NCI-H128 (cell line): ENCODE data around the gene ZDHHC11B.
"Not testable (repeated sequence)": the region's sequence is repeated elsewhere in the genome, so short reads cannot be mapped to it uniquely, and the experiment has no call there.

ENCODE experiments used
- DNase-seq: peaks from one replicate; lab custom pipeline; 2025; ENCODE audit not compliant: unreplicated experiment; lab: John Stamatoyannopoulos, UW

ZDHHC11B gene

GRCh38 chr5:785181-785705, 714 bp upstream of the ZDHHC11B start:
- not testable (repeated sequence) for DNase-seq

DNA sequence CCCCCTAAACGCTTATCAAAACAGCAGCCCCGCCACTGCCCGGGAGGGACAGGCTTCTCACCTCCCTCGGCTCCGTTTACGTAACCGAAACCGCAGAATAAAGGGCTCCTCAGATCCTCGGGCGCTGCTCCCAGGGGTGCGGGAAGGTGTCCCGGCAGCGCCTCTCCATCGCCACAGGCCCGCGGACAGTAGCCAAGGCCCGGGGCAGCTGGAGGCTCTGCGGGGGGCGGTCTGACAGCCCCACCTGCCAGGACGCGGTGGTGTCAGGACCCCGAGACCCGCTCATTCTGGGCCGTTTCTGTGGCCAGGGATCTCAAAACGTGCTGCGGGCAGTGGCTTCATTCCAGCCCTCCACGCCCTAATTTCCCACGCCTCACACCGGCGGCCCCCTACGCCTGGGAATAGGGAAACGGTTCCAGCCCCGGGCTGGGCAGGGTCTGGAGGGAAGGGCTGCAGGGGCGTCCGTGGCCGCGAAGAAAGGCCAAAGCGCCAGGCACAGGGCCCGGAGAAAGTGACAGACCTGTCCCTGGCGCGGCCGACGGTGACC, 575 bp downstream of the ZDHHC11B start:
- not testable (repeated sequence) for DNase-seq

DNA sequence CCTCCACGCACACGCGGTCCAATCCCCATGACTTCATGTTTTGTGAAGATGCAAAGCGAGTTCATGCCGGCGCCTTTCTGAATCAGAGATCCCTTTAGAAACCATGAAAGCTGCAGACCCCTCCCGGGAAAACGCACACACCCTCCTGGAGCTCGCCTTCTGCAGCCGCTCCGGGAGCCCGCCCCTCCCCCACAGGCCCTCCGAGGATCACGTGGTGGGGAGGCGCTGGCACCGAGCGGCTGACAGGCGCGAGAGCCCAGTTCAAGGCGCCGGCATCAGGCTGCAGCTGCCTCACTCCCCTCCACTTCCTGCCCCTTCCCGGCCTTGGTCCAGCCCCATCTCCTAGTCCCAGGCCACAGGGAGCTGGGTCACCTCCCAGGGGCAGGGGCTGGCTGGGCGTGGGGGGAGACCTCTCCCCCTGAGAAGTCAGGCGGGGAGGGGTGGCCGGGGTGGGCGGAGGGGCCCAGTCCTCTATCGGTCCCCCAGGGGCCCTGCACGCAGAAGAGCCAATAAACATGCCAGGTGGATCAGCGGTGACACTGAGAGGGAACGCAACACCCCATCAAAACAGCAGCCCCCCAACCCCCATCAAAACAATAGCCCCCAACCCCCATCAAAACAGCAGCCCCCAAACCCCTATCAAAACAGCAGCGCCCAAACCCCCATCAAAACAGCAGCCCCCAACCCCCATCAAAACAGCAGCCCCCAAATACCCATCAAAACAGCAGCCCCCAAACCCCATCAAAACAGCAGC, 1.3 kb downstream of the ZDHHC11B start:
- DNase-seq, result not testable (repeated sequence)

DNA sequence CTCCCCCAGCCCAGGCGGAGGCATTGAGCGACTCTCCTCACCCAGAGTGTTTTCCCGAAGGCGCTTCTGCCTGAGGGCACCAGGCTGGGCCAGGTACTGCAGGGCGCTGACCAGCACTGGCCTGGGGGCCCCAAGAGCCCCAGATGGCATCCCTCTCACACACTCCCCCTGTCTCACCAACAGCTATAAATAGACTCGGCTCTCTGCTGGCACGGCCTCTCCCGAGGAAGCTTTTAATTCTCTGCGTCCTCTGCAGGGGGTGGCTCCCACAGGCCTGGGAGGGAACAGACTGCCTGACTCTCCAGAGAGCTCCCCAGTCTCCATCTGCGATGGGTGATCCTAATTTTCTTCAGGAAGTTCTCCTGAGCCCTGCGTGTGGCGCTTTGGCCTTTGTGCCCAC, 2.2 kb downstream of the ZDHHC11B start:
- DNase-seq, result not testable (repeated sequence)

DNA sequence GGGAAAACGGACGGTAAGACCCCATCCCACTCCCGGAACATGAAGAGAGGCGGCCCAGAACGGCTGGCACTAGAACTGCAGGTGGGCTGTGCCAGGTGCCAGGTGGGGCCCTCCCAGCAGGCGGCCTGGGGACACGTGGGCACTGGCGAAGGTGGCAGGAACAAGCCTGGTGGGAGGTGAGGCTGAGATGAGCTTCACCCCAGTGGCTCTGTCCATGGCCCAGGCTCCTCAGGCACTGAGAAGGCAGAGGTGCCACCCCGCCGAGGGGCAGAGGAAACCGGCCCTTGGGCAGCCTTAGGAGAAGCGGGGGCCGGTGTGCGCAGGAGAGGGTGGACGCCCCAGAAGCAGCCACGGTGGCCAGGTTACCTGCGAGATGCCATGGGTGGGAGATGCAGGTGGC, 4.0 kb downstream of the ZDHHC11B start:
- not testable (repeated sequence) for DNase-seq

DNA sequence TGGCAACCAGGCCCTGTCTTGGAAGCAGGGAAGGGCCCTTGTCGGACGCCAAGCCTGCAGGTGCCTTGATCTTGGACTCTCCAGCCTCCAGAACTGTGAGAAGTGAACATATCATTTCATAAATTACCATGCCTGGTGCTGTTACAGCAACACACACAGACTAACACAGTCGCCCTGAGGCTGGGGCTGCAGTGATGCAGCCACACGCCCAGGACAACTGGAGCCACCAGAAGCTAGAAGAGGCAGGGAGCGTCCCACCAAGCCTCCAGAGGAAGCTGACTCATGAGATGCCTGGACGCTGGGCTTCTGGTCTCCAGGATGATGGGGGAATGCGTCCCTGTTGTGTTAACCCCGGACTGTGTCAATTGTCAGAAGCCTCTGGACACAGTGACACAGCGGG, 5.6 kb downstream of the ZDHHC11B start:
- not testable (repeated sequence) for DNase-seq

DNA sequence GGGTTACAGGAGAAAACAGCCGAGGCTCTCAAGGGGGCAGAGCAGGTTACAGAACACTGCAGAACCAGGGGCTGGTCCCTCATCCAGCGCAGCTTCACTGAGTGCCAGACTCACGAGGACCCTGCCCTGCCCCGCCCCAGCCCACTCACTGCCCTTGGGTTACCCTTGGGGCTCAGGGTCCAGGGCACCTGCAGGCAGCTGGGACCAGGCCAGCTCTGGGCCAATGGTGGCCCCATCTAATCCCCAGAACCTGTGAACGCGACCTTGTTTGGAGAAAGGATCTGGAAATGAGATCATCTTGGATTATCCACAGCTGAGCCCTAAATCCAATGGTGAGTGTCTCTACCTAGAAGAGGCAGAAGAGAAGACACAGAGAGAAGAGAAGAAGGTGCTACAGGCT, 6.1 kb downstream of the ZDHHC11B start:
- not testable (repeated sequence) for DNase-seq

DNA sequence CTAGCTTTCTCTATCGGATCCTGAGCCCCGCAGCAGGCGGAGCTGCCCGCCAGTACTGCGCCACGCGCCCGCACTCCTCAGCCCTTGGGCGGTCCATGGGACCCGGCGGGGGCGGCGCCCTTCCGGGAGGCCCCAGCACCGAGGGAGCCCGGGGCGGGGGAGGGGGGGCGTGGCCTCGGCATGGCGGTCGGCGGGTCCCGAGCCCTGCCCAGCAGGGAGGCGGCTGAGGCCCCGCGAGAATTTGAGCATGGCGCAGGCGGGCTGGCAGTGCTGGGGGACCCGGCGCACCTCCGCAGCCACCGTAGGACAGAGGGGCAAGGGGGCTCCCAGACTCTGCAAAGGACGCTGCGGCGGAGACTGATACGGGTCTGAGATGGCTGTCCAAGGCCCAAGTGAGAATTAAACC, 6.8 kb downstream of the ZDHHC11B start:
- DNase-seq, result no peak

GRCh38 chr5:776862-777711, 7.4 kb downstream of the ZDHHC11B start:
- no peak for DNase-seq

- no peak for DNase-seq
Measured at GRCh38 chr5:775961-776861, 8.3 kb downstream of the ZDHHC11B start.

- DNase-seq, result not testable (repeated sequence)
Measured at GRCh38 chr5:775595-775960, 9.0 kb downstream of the ZDHHC11B start.

DNA sequence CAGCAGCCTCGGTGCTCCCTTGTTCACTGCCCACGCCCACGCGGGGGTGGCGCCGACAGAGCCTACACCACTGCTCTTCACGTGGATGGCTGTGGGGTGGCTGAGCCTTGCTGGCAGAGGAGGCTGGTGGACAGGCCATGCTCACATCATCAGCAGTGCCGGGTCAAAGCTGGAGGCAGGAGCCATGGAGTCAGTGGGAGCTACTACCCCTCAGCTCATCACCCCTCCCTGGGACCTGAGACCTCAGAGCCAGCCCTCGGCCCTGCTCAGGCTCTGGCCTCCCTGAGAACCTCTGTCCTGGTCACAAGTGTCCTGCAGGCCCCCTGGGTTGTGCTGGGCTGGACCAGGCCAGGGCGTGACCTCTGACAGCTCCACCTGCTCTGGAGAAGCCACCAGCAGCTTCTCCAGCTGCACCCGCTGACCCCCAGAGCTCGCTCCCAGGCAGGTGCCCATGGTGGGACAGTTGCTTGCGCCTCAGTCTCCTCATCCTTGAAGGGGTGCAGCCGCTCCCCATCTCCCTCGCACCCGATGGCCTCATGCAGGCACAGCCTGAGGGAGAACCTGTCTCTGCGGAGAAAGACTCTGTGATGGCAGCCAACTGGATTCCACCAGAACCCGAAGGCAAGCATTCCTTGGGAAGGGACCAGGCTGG, 9.5 kb downstream of the ZDHHC11B start:
- DNase-seq, result not testable (repeated sequence)

DNA sequence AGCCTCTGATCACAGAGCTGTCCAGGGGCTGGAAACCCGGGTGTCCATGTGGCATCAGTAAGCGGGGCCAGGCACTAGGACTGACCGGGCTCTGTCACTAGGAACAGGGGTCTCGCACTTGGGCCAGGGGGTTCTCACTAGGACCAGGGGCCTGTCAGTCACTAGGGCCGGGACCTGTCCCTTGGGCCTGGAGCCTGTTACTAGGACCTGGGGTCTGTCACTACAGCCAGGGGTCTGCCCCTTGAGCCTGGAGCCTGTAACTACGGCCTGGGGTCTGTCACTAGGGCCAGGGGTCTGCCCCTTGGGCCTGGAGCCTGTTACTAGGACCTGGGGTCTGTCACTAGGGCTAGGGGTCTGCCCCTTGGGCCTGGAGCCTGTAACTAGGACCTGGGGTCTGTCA, 10.2 kb downstream of the ZDHHC11B start:
- DNase-seq, result not testable (repeated sequence)

- DNase-seq, result no peak
Measured at GRCh38 chr5:773517-774264, 10.8 kb downstream of the ZDHHC11B start.

DNA sequence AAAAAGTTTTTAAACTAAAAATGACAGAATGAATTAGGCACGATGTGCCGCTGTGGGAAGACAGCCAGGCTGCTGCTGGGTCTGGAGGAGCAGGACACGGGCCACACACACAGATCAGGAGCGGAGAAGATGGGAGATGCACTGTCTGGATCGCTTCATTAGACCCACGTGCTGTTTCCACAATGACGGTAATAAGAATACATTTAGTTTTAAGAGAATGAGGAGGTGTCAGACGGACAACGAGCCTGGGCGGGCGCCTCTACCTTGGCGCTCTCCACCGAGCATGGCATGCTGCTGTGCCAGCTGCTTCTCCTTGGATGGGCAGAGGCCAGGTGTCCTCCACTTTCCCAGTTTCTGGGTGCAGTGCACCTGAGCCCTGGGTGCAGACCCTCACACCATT, 11.6 kb downstream of the ZDHHC11B start:
- not testable (repeated sequence) for DNase-seq

GRCh38 chr5:772547-772890, 12.0 kb downstream of the ZDHHC11B start:
- DNase-seq, result not testable (repeated sequence)

DNA sequence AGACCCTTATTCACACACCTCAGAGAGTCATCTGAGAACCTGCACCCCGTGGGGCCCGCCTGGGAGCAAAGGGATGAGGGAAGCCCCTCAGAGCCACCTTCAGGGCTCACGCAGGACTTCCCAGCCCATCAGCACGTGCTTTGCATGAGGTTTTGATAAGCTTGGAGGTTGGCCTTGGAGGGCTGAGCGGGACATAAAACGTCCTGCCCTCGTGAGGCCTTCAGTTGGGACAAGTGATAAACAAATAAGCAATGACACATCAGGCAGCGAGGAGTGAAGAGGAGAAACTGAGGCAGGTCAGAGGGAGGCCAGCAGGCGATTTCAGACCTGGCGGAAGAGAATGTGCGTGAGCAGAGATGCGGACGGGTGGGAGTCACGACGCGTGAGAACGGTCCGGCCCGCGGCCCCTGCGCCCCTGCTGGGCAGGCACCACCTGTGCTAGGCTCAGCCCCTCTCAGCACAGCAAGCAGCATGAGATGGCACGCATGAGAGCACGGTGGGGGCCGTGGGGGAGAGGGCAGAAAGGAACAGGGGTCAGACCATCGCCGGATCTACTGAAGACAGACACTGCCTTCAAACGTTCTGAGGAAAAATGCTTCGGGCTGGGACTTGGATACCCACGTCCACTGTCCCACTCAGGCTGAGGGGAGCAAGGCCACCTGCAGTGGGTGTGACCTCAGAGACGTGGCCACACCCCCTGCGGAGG, 12.5 kb downstream of the ZDHHC11B start:
- not testable (repeated sequence) for DNase-seq

DNA sequence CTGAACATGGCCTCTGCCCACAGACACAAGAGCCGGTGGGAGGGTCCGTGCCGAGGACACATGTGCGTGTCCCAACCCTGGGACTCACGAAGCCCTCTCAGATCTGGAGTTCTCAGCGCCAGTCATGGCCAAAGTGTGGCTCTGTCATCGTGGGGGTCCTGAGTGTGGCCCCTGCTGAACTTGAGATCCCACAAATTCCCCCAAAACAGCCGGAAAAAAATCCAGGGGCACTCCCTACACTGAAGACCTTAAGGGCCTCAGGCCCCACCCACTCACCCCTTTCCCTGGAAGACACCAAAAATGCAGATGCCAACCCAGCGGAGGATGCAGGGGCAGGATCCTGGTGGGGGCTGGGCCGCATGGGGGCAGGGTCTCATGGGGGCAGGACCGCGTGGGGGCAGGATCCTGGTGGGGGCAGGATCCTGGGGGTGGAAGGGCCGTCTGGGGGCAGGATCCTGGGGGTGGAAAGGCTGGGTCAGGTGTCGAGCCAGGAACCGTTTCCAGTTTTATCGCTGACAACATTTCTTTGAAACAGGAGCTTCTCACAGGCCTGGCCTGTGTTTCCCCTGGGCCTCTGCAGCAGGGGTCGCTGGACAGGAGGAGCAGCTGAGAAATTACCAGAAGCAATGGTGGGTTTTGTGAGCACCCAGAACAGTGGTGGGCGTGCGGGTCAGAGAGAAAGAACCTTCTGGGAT, 13.3 kb downstream of the ZDHHC11B start:
- DNase-seq, result not testable (repeated sequence)
